HG03558 (cell line): Measurements from ENCODE around the gene SBNO1.
"Not testable (repeated sequence)": the region's sequence is repeated elsewhere in the genome, so short reads cannot be mapped to it uniquely, and the experiment has no call there.

Experiments used
- ATAC-seq: cut with Tn5 transposase; IDR thresholded peaks from one replicate; pipeline ENCODE4 v1.9.1; 2021; ENCODE audit warnings: moderate number of reproducible peaks; ENCODE audit not compliant: unreplicated experiment; ENCODE audit errors: extremely low read depth

Gene SBNO1

GRCh38 chr12:123389560-123390351, 25.1 kb upstream of the SBNO1 start:
- no peak for ATAC-seq

- ATAC-seq: no peak
These were observed 24.4 kb upstream of the SBNO1 start for GRCh38 chr12:123388951-123389559.

- no peak for ATAC-seq
These were observed 23.7 kb upstream of the SBNO1 start for GRCh38 chr12:123388177-123388950.

GRCh38 chr12:123387508-123388176, 23.0 kb upstream of the SBNO1 start:
- no peak for ATAC-seq

- not testable (repeated sequence) for ATAC-seq
These were observed 20.9 kb upstream of the SBNO1 start for GRCh38 chr12:123385536-123385935.

DNA sequence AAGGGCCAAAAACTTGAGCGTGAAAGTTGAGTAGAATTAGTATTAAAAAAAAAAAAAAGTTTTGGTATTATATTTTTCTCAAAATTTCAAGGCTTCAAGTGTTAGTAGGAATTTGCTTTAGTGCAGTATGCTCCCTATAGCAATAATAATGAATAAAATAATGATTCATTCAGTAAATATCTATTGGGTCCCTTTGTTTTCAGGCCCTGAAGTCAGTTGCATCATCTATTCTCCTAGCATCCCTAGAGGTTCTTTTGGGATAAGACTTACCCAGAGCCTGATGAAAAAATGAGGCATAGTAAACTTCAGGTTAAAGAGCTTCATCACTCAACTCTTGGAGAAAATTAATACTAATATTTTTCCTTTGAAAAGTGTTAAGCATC, 20.3 kb upstream of the SBNO1 start:
- no peak for ATAC-seq

DNA sequence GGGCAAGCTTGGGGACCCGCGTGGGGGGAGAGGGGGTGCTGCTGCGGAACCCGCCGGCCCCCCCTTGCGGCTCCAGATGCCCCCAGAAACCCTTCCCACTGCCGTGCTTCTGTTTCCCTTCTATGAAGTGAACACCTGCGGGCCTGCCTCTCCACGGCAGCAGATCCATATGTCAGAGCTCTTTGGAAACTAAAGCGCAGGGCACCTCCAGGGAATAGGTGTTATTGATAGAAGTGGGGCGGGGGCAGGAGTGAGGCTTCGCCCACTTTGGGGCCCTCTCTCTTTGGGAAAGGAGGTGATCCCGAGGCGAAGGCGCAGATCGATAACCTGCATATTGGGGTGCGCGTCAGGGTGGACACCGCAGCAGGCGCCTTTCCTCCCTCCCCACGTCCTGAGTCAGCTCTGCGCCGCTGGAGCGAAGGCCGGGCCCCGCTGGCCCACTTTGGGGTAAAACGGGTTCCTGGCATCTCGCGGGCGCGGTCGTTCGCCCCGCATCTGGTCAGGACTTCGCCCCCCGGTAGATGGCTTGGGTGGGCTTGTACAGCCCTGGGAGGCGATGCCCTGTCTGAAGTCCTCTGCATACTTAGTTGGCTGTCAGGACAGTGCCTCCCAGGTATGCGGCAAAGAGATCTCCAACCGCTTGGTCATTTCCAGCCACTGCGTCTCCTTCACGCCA, 19.8 kb upstream of the SBNO1 start:
- ATAC-seq: no peak

DNA sequence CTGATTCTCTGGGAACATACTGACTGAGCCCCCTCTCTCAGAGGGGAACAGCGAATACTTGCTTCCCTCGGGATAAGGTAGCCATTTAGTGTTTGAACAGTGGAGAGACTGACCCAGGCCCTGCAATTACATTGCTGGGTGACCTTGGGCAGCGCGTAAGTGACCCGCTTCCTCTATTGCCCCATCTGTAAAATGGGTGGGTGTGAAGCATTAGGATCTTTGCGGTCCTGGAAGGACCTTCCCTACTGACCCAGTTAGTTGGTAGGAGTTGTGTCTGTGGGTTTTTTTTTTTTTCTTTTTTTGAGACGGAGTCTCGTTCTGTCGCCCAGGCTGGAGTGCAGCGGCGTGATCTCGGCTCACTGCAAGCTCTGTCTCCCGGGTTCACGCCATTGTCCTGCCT, 18.0 kb upstream of the SBNO1 start:
- no peak for ATAC-seq

DNA sequence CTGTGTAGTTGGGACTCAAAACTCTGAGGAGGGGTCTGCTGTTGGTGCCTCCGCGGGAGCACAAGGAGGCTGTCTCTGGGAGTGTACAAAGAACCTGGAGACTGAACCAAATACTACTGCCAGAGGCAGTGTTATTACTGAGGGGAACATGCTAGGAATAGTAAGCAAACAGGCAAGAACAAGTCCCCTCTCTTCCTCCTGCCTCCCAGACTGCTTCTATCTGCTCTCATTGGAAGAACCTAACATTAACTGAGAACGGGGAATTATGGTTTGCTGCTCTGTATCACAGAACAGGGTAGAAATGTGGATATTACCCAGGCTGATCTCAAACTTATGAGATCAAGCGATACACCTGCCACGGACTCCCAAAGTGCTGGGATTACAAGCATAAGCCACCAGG, 14.7 kb upstream of the SBNO1 start:
- no peak for ATAC-seq

DNA sequence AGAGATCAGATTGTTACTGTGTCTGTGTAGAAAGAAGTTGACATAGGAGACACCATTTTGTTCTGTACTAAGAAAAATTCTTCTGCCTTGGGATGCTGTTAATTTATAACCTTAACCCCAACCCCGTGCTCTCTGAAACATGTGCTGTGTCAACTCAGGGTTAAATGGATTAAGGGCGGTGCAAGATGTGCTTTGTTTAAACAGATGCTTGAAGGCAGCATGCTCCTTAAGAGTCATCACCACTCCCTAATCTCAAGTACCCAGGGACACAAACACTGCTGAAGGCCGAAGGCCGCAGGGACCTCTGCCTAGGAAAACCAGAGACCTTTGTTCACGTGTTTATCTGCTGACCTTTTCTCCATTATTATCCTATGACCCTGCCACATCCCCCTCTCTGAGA, 7.8 kb upstream of the SBNO1 start:
- ATAC-seq: not testable (repeated sequence)

- ATAC-seq: not testable (repeated sequence)
These were observed 7.2 kb upstream of the SBNO1 start for GRCh38 chr12:123371667-123372368.

DNA sequence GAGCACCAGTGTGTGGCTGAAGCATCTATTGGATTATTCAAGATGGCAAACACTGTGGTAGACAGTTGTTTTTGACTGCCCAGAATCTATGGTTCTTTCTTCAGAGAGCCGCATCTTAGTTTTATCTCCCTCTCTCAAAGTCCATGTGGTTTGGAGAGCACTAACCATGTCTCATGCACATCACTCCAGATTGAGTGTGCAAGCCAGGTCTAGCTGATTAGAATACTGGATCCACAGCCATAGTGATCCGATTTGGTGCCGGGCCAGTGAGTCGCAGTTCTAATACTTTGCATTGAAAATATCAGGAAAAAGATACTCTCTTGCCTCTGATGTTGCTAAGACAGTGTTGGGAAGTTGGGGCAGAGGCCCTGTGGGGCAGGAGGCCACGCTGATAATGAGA, 4.6 kb upstream of the SBNO1 start:
- ATAC-seq: no peak

DNA sequence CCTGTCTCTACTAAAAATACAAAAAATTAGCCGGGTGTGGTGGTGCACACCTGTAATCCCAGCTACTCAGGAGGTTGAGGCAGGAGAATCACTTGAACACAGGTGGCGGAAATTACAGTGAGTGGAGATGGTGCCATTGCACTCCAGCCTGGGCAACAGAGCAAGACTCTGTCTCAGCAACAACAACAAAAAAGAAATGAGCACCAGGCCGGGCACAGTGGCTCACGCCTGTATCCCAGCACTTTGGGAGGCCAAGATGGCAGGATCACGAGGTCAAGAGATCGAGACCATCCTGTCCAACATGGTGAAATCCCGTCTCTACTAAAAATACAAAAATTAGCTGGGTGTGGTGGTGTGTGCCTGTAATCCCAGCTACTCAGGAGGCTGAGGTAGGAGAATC, 3.8 kb upstream of the SBNO1 start:
- ATAC-seq: not testable (repeated sequence)

DNA sequence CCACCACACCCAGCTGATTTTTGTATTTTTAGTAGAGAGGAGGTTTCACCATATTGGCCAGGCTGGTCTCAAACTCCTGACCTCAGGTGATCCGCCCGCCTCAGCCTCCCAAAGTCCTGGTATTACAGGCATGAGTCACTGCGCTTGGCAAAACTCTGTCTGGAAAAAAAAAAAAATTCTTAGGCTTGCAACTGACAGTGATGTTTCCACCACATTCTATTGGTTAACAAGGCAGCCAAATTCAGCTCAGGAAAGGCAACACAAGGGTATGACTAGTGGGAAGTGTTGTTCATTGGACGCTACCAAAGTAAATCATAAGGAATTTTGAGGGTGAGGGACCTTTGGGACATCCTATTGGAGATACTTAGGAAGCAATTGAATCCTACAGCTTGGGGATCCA, 2.9 kb upstream of the SBNO1 start:
- no peak for ATAC-seq

DNA sequence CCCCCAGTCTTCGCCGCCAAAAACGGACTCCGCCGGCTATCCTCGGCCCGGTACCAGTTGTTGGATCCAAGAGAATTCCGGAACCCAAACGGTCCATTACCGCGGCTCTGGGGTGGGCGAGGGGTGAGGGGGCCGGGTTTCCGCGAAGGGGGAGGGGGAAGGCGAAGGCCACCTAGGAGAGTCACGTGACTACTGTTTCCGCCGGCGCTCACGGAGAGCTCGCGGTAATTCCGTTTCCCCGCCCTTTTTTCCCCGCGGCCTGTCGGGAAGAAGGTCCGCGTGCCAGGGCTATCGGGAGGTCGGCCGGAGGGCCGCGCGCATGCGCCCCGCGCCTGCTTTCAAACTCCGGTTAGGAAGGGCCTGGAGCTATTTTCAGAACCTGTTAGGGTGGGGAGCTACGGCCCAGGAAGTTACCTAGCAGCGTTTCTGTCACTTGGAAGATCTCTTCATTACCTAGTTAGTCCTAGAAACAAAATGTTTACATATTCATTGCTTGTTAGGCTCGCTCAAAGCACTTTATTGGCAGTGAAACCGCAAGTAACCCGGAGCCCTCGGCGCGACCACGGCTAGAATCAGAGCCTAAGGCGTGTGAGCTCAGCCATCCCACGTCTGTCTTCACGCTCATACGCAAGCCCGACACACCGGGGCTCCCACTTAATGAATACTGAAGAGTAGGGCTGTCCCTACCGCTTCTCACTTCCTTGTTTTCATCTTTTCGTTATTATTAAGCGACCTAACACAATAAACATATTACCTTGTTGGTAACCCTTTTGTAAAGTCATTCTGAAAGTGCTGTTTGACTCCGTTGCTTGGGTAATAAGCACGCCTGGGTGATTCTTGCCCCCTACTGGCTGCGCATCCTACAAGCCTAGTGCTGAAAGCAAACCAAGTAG, 624 bp upstream of the SBNO1 start:
- peak; percentile 62 for ATAC-seq

DNA sequence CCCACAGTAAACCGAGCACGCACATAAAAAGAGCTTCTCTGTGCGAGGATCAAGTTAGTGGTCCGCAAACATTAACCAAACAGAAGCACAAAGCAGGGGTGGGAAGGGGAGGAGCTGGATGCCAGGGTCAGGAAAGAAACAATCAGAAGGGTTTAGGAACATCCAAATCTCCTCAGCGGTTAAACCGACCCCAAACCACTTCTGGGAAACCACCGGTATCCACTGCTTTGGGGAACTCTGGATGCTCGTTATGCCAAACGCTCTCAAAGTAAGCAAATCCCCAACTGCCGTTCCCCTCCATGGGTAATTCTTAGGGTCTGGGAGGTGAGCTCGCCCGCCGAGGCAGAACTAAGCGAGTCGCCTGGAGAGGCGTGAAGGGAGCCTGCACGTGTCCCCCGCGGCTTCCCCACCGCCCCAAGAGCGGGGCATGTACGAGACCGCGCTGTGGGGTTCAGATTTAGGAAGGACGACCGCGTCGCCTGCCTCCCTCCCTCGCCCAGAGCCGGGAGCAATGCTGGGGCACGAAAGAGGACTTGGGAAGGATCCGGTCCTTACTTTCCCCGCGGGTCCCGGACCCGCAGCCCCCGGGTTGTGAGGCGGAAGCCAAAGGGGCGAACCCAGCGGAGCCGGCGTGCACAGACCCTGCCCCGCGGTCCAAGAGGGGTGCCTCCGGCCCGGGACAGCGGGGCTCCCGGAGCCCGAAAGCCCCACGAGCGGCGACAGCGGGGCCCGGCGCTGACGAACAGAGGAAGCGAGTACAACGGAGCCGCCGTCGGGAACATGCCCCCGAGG, 711 bp downstream of the SBNO1 start:
- no peak for ATAC-seq

GRCh38 chr12:123363390-123363739, 1.3 kb downstream of the SBNO1 start:
- no peak for ATAC-seq

- no peak for ATAC-seq
These were observed 6.6 kb downstream of the SBNO1 start for GRCh38 chr12:123358035-123358434.
